H9 (cell line): Measurements from ENCODE around the gene GCLC. TPM values are rescaled to one million over a fixed set of nuclear protein-coding genes. Genes with fewer than 3 reads are reported as not detected.

ENCODE experiments used
- DNase-seq: peaks from one replicate; pipeline ENCODE4 v3.0.0-alpha.2; 2017
- H2AFZ ChIP-seq: one replicate; pipeline ENCODE4 v1.6.1; 2013; ENCODE audit warnings: mild to moderate bottlenecking, low read length, control low read depth, moderate library complexity
- H2AK5ac ChIP-seq: 2 replicates; pipeline ENCODE4 v1.6.1; 2013; ENCODE audit warnings: low read length, control low read depth, mixed read lengths; ENCODE audit not compliant: insufficient read length
- H2BK120ac ChIP-seq: one replicate; pipeline ENCODE4 v1.6.1; 2013; ENCODE audit warnings: low read depth, mild to moderate bottlenecking, low read length, control low read depth, inconsistent platforms; ENCODE audit not compliant: poor library complexity, severe bottlenecking
- H2BK12ac ChIP-seq: 2 replicates; pipeline ENCODE4 v1.6.1; 2013; ENCODE audit warnings: low read length, control low read depth, mixed read lengths, low read depth; ENCODE audit not compliant: insufficient read length
- H2BK15ac ChIP-seq: 2 replicates; pipeline ENCODE4 v1.6.1; 2013; ENCODE audit warnings: low read depth, low read length, control low read depth
- H2BK20ac ChIP-seq: one replicate; pipeline ENCODE4 v1.6.1; 2013; ENCODE audit warnings: low read depth, mild to moderate bottlenecking, low read length, control low read depth, inconsistent platforms; ENCODE audit not compliant: poor library complexity, severe bottlenecking
- H2BK5ac ChIP-seq: 2 replicates; pipeline ENCODE4 v1.6.1; 2013; ENCODE audit warnings: low read length, control low read depth, mixed read lengths; ENCODE audit not compliant: insufficient read length
- H3K14ac ChIP-seq: 2 replicates; pipeline ENCODE4 v1.6.1; 2013; ENCODE audit warnings: low read length, control low read depth; ENCODE audit not compliant: insufficient read depth
- H3K18ac ChIP-seq: 2 replicates; pipeline ENCODE4 v1.6.1; 2013; ENCODE audit warnings: low read depth, mild to moderate bottlenecking, mixed read lengths, low read length, control low read depth; ENCODE audit not compliant: insufficient read length
- H3K23ac ChIP-seq: 2 replicates; pipeline ENCODE4 v1.6.1; 2013; ENCODE audit warnings: low read length, control low read depth, mixed read lengths, low read depth; ENCODE audit not compliant: insufficient read length
- H3K23me2 ChIP-seq: 2 replicates; pipeline ENCODE4 v1.6.1; 2013; ENCODE audit warnings: low read depth, mild to moderate bottlenecking, mixed read lengths, low read length, control low read depth; ENCODE audit not compliant: insufficient read length, poor library complexity, severe bottlenecking
- H3K27ac ChIP-seq: 2 replicates; pipeline ENCODE4 v1.5.1; 2013; ENCODE audit warnings: low read length, control low read depth, mixed read lengths, low read depth; ENCODE audit not compliant: insufficient read length
- H3K27me3 ChIP-seq: 2 replicates; pipeline ENCODE4 v1.6.1; 2013; ENCODE audit warnings: low read length, control low read depth, inconsistent platforms; ENCODE audit not compliant: insufficient read depth
- H3K4ac ChIP-seq: 2 replicates; pipeline ENCODE4 v1.6.1; 2013; ENCODE audit warnings: low read depth, mild to moderate bottlenecking, control low read depth, inconsistent platforms, low read length, moderate library complexity
- H3K4me1 ChIP-seq: 2 replicates; pipeline ENCODE4 v1.6.1; 2013; ENCODE audit warnings: low read length, control low read depth, inconsistent platforms; ENCODE audit not compliant: insufficient read depth
- H3K4me2 ChIP-seq: 2 replicates; pipeline ENCODE4 v1.6.1; 2013; ENCODE audit warnings: low read length, control low read depth, mixed read lengths; ENCODE audit not compliant: insufficient read length, insufficient read depth
- H3K56ac ChIP-seq: 2 replicates; pipeline ENCODE4 v1.6.1; 2013; ENCODE audit warnings: low read depth, mild to moderate bottlenecking, mixed read lengths, low read length, control low read depth; ENCODE audit not compliant: insufficient read length
- H3K79me1 ChIP-seq: 2 replicates; pipeline ENCODE4 v1.6.1; 2013; ENCODE audit warnings: low read depth, mild to moderate bottlenecking, moderate library complexity, low read length, control low read depth, inconsistent platforms; ENCODE audit not compliant: insufficient read depth, poor library complexity, severe bottlenecking
- H3K79me2 ChIP-seq: 2 replicates; pipeline ENCODE4 v1.6.1; 2013; ENCODE audit warnings: low read length, control low read depth, inconsistent platforms; ENCODE audit not compliant: insufficient read depth
- H3K9ac ChIP-seq: 2 replicates; pipeline ENCODE4 v1.6.1; 2013; ENCODE audit warnings: low read length, control low read depth, mixed read lengths; ENCODE audit not compliant: insufficient read length; ENCODE audit errors: extremely low read depth
- H3K9me3 ChIP-seq: one replicate; pipeline ENCODE4 v1.6.1; 2013; ENCODE audit warnings: low read depth, low read length, inconsistent platforms; ENCODE audit not compliant: control insufficient read depth
- H3T11ph ChIP-seq: one replicate; pipeline ENCODE4 v1.6.1; 2013; ENCODE audit warnings: mild to moderate bottlenecking, low read length, control low read depth, inconsistent platforms
- H4K20me1 ChIP-seq: one replicate; pipeline ENCODE4 v1.6.1; 2013; ENCODE audit not compliant: control insufficient read depth, insufficient read length, insufficient read depth
- H4K5ac ChIP-seq: 2 replicates; pipeline ENCODE4 v1.6.1; 2013; ENCODE audit warnings: low read depth, mild to moderate bottlenecking, mixed read lengths, low read length, control low read depth; ENCODE audit not compliant: insufficient read length
- H4K8ac ChIP-seq: replicated peaks from 2 replicates; pipeline ENCODE4 v1.6.1; 2013; ENCODE audit warnings: low read length, control low read depth, mixed read lengths, low read depth; ENCODE audit not compliant: insufficient read length
- H4K91ac ChIP-seq: 2 replicates; pipeline ENCODE4 v1.6.1; 2013; ENCODE audit warnings: low read depth, mild to moderate bottlenecking, moderate library complexity, mixed read lengths, low read length, control low read depth; ENCODE audit not compliant: insufficient read length
- H3K27ac Mint-ChIP-seq, 3 experiments: 2 replicates in 2 of 3; 3 replicates in 1 of 3; pipeline ENCODE4 v1.8.0; 2020 to 2021; ENCODE audit warnings: mixed read lengths in 3 of 3, mild to moderate bottlenecking in 1 of 3, moderate library complexity in 1 of 3
- H3K27me3 Mint-ChIP-seq: 2 replicates; pipeline ENCODE4 v1.8.0; 2021; ENCODE audit warnings: low read depth, mild to moderate bottlenecking, moderate library complexity, mixed read lengths
- H3K36me3 Mint-ChIP-seq, 3 experiments: 2 replicates in 2 of 3; 3 replicates in 1 of 3; pipeline ENCODE4 v1.8.0; 2020 to 2021; ENCODE audit warnings: low read depth in 3 of 3, mixed read lengths in 3 of 3; ENCODE audit not compliant: insufficient read depth in 1 of 3
- H3K4me1 Mint-ChIP-seq, 2 experiments: 2 replicates each; pipeline ENCODE4 v1.8.0; 2020; ENCODE audit warnings: mixed read lengths in 2 of 2
- H3K4me3 Mint-ChIP-seq, 2 experiments: 2 replicates in 1 of 2; 3 replicates in 1 of 2; pipeline ENCODE4 v1.8.0; 2020 to 2021; ENCODE audit warnings: mild to moderate bottlenecking in 2 of 2, mixed read lengths in 2 of 2, moderate library complexity in 1 of 2
- H3K9me3 Mint-ChIP-seq, 2 experiments: 2 replicates in 1 of 2; 3 replicates in 1 of 2; pipeline ENCODE4 v1.8.0; 2020; ENCODE audit warnings: mild to moderate bottlenecking in 2 of 2, mixed read lengths in 2 of 2, moderate library complexity in 1 of 2
- WGBS: extraction: QIAGEN DNeasy Blood & Tissue Kit; methylation state at CpG from one replicate; pipeline ENCODE4 v1.1.7; 2013; ENCODE audit warnings: missing lambda C conversion rate, low lambda C conversion rate, mixed read lengths; ENCODE audit not compliant: insufficient read length; ENCODE audit errors: extremely low coverage; 5-methylcytosine and 5-hydroxymethylcytosine counted together
- total RNA-seq: library from RNA; stranded (reverse); gene quantifications from 2 replicates; pipeline ENCODE4 v1.2.1, GENCODE V29; 2021
- TF ChIP-seq, protein P1 (sequence below): fragments of 200-600 bp; sonication (generic); conservative IDR thresholded peaks from 3 replicates; pipeline ENCODE4 v1.8.0; 2021; ENCODE audit warnings: antibody characterized with exemption, mild to moderate bottlenecking

GCLC gene
- total RNA-seq, 1 experiment from 2014 or later = 55.5 TPM

GRCh38 chr6:53483423-53484353 is 61.2 kb downstream of the GCLC start:
- no peak for DNase-seq

More at GRCh38 chr6:53483423-53484353, 61.2 kb downstream of the GCLC start:
- Histone ChIP-seq H2BK20ac (no peak overlapping the region), H2AFZ (no peak overlapping the region), H3K4ac (no peak overlapping the region), H3K4me1 (no peaks in the 10 kb centered on the region), H3T11ph (no peak overlapping the region), H3K14ac (no peak overlapping the region), H4K20me1 (no peaks in the 10 kb centered on the region), H4K91ac (no peak overlapping the region), H3K23ac (no peak overlapping the region), H2AK5ac (no peak overlapping the region), H2BK5ac (no peak overlapping the region), H4K5ac (no peak overlapping the region), H2BK15ac (no peak overlapping the region), H2BK12ac (no peak overlapping the region), H2BK120ac (no peak overlapping the region), H3K23me2 (no peaks in the 10 kb centered on the region), H3K27ac (no peak overlapping the region), H3K79me1 (no peaks in the 10 kb centered on the region), H3K18ac (no peak overlapping the region), H3K9me3 (no peaks in the 10 kb centered on the region), H3K9ac (no peak overlapping the region), H3K56ac (no peak overlapping the region), H3K4me2 (no peak overlapping the region), H3K79me2 (no peaks in the 10 kb centered on the region), H4K8ac (no peak overlapping the region), H3K27me3 (no peaks in the 10 kb centered on the region)
- H3K4me1 Mint-ChIP-seq = peaks cover 0 to 3% of the 10 kb centered on the region in 2 experiments; a peak in 1 of 4 replicates
- H3K9me3 Mint-ChIP-seq = peaks cover 0 to 1% of the 10 kb centered on the region in 2 experiments; a peak in 2 of 5 replicates
- no CpG with 5 or more reads among the region's 10 CpGs for WGBS
- H3K27ac Mint-ChIP-seq = no peak overlapping the region
- TF ChIP-seq, protein P1, sequence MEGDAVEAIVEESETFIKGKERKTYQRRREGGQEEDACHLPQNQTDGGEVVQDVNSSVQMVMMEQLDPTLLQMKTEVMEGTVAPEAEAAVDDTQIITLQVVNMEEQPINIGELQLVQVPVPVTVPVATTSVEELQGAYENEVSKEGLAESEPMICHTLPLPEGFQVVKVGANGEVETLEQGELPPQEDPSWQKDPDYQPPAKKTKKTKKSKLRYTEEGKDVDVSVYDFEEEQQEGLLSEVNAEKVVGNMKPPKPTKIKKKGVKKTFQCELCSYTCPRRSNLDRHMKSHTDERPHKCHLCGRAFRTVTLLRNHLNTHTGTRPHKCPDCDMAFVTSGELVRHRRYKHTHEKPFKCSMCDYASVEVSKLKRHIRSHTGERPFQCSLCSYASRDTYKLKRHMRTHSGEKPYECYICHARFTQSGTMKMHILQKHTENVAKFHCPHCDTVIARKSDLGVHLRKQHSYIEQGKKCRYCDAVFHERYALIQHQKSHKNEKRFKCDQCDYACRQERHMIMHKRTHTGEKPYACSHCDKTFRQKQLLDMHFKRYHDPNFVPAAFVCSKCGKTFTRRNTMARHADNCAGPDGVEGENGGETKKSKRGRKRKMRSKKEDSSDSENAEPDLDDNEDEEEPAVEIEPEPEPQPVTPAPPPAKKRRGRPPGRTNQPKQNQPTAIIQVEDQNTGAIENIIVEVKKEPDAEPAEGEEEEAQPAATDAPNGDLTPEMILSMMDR = no peak
- peaks cover 4% of the 10 kb centered on the region for H3K27me3 Mint-ChIP-seq
- no peak overlapping the region for H3K4me3 Mint-ChIP-seq
- H3K36me3 Mint-ChIP-seq = no peaks in the 10 kb centered on the region
